ENCODE results near the gene SLC26A1. TPM values are rescaled to one million over a fixed set of nuclear protein-coding genes. Genes with fewer than 3 reads are reported as not detected.

Gene SLC26A1
- total RNA-seq, 1 experiment from 2014 or later, result 0.68 TPM

GRCh38 chr4:1004557-1005485 lies 11.6 kb upstream of the SLC26A1 start:
- CTCF ChIA-PET, result no interaction called here
- H3K36me3 Mint-ChIP-seq (ENCODE audit: insufficient read depth, unreplicated experiment), result peaks cover 8% of the 10 kb centered on the region
- TF ChIP-seq, protein P1, sequence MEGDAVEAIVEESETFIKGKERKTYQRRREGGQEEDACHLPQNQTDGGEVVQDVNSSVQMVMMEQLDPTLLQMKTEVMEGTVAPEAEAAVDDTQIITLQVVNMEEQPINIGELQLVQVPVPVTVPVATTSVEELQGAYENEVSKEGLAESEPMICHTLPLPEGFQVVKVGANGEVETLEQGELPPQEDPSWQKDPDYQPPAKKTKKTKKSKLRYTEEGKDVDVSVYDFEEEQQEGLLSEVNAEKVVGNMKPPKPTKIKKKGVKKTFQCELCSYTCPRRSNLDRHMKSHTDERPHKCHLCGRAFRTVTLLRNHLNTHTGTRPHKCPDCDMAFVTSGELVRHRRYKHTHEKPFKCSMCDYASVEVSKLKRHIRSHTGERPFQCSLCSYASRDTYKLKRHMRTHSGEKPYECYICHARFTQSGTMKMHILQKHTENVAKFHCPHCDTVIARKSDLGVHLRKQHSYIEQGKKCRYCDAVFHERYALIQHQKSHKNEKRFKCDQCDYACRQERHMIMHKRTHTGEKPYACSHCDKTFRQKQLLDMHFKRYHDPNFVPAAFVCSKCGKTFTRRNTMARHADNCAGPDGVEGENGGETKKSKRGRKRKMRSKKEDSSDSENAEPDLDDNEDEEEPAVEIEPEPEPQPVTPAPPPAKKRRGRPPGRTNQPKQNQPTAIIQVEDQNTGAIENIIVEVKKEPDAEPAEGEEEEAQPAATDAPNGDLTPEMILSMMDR (IDR thresholded peaks at IDR 0.05; ENCODE audit: unreplicated experiment), result no peak
- DNase-seq, result no peak
- no TSS peak for BruUV-seq (replicated peaks)
- peaks cover 12% of the 10 kb centered on the region for H3K4me1 Mint-ChIP-seq (ENCODE audit: low read depth, unreplicated experiment)
- no peak overlapping the region for H3K4me3 Mint-ChIP-seq (ENCODE audit: low read depth, unreplicated experiment)
- intact Hi-C loops (cut with micrococcal nuclease; ENCODE audit: unreplicated experiment), result no loop called here
- H3K27ac Mint-ChIP-seq (ENCODE audit: unreplicated experiment), result no peak overlapping the region
- H3K27me3 Mint-ChIP-seq (ENCODE audit: unreplicated experiment), result peaks cover 35% of the 10 kb centered on the region
- H3K9me3 Mint-ChIP-seq (ENCODE audit: low read depth, unreplicated experiment), result no peaks in the 10 kb centered on the region

GRCh38 chr4:1004071-1004418 lies 10.8 kb upstream of the SLC26A1 start:
- no TSS peak for BruUV-seq (replicated peaks)
- Mint-ChIP-seq H3K36me3 (ENCODE audit: insufficient read depth, unreplicated experiment) (peaks cover 13% of the 10 kb centered on the region), H3K4me3 (ENCODE audit: low read depth, unreplicated experiment) (no peak overlapping the region), H3K27ac (ENCODE audit: unreplicated experiment) (no peak overlapping the region), H3K9me3 (ENCODE audit: low read depth, unreplicated experiment) (no peaks in the 10 kb centered on the region), H3K4me1 (ENCODE audit: low read depth, unreplicated experiment) (peaks cover 8% of the 10 kb centered on the region), H3K27me3 (ENCODE audit: unreplicated experiment) (peaks cover 36% of the 10 kb centered on the region)
- TF ChIP-seq, protein P1 (IDR thresholded peaks at IDR 0.05; ENCODE audit: unreplicated experiment), result no peak
- no peak for DNase-seq
- intact Hi-C loops (cut with micrococcal nuclease; ENCODE audit: unreplicated experiment), result no loop called here
- CTCF ChIA-PET, result no interaction called here

DNA sequence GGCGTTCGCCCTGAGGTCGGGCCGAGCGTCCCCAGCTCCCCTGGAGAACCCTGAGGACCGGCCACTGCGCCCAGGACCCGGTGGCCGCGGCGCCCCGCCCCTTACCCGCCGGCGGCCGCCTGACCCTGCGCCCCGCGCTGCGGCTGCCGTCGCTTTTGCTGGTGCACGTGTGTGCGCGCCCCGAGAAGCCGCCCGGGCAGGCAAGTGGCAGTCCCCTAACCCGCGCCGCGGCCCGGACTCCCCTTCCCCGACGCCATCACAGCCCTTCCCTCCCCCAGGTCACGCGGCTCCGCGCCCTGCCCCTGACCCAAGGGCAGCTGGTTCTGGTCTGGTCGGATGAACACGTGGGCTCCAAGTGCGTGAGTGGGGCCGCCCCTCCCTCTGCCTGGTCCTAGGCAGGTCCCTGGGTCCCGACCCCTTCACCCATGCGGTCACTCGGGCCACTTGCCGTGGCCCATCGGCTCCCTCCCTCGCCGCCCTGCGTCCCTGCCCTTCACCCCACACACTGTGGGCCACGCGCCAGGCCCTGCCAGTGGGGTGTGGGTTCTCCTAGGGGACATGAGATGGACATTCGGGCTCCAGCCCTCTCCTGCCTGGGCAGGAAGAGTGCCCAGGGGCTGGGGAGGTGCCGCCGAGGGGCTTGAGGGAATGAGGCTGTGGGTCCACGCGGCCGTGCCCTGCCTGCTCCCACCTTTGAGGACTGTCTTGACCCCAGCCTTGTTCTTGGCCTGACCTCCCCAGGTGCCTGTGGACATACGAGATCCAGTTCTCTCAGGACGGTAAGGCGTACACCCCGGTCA lies 10.3 kb upstream of the SLC26A1 start:
- peaks cover 14% of the 10 kb centered on the region for H3K36me3 Mint-ChIP-seq (ENCODE audit: insufficient read depth, unreplicated experiment)
- no peak for DNase-seq
- H3K27me3 Mint-ChIP-seq (ENCODE audit: unreplicated experiment), result peaks cover 36% of the 10 kb centered on the region
- CTCF ChIA-PET, result no interaction called here
- peaks cover 2% of the 10 kb centered on the region for H3K4me1 Mint-ChIP-seq (ENCODE audit: low read depth, unreplicated experiment)
- no peaks in the 10 kb centered on the region for H3K9me3 Mint-ChIP-seq (ENCODE audit: low read depth, unreplicated experiment)
- TF ChIP-seq, protein P1 (IDR thresholded peaks at IDR 0.05; ENCODE audit: unreplicated experiment), result no peak
- no peak overlapping the region for H3K4me3 Mint-ChIP-seq (ENCODE audit: low read depth, unreplicated experiment)
- BruUV-seq (replicated peaks), result no TSS peak
- intact Hi-C loops (cut with micrococcal nuclease; ENCODE audit: unreplicated experiment), result no loop called here
- no peak overlapping the region for H3K27ac Mint-ChIP-seq (ENCODE audit: unreplicated experiment)

GRCh38 chr4:1002631-1003251 lies 9.5 kb upstream of the SLC26A1 start:
- intact Hi-C loops (cut with micrococcal nuclease; ENCODE audit: unreplicated experiment), result no loop called here
- H3K9me3 Mint-ChIP-seq (ENCODE audit: low read depth, unreplicated experiment), result no peaks in the 10 kb centered on the region
- H3K36me3 Mint-ChIP-seq (ENCODE audit: insufficient read depth, unreplicated experiment), result peaks cover 8% of the 10 kb centered on the region
- TF ChIP-seq, protein P1 (IDR thresholded peaks at IDR 0.05; ENCODE audit: unreplicated experiment), result no peak
- CTCF ChIA-PET, result no interaction called here
- BruUV-seq (replicated peaks), result no TSS peak
- no peak overlapping the region for H3K4me3 Mint-ChIP-seq (ENCODE audit: low read depth, unreplicated experiment)
- no peaks in the 10 kb centered on the region for H3K4me1 Mint-ChIP-seq (ENCODE audit: low read depth, unreplicated experiment)
- DNase-seq, result no peak
- H3K27ac Mint-ChIP-seq (ENCODE audit: unreplicated experiment), result no peak overlapping the region
- peaks cover 35% of the 10 kb centered on the region for H3K27me3 Mint-ChIP-seq (ENCODE audit: unreplicated experiment)

Measured in Calu3 (cell line).